ENCODE measurements around the gene KCNN3. TPM values are rescaled to one million over a fixed set of nuclear protein-coding genes. Genes with fewer than 3 reads are reported as not detected.

KCNN3 gene
- polyA plus RNA-seq, 4 donors = 2.3 to 6.3 (median 2.8) TPM

DNA sequence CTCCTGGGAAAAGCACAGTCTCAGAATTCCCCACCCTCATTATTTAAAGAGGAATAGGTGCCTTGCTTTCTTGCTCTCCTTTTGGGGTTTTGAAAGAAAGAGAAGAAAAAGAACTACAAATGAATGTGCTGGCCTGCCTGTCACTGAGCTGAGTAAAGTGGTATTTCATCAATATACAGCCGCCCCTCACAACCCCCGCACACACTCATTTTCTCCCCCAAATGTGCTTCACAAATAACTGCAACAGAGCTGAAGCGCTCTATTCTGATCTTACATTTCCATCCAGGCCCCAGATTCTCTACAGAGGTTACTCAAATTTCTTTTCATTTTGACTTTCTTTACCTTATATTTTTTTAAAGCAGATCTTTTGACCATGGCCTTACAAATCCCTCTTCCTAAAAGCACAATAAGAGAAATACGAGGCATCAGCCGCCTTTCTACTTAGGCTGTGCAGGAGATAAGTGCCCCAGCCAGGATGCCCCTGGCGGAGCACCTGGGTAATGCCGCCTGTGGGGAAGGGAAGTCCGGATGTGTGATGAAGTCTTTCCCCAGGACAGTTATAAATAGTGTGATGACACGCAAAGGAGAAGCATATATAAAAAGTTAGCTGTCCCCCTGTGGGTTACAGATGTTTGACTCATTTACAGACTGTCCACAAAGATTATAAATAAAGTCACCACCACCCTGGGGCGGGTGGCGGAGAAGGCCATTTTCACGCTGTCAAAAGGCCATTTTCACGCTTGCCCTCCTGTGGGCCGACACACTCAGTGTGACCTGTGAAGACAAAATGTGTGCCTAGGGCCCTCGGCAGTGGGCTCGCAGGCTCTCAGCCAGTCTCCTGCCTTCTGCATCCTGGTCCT is 6.5 kb downstream of the KCNN3 start:
- no peak for DNase-seq (ENCODE audit: low read depth in 4 of 4, low spot score in 3 of 4)

DNA sequence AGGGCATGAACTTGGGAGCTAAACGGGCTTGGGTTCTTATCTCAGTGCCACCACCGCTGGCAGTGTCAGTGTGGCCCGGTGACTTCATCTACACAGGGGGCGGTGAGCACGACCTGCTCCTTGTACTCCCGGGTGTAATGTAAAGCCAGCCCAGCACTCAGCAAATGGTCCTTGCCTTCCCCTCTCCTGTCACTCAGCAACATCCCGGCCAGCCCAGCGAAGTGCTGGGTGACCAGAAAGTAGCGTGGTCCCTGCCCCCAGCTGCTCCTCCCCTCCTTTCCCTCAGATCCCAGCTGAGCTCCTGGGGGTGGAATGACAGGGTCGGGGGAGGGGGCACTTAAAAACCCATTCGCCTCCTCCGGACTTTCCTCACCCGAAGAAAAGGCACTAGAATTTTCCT is 7.2 kb downstream of the KCNN3 start:
- DNase-seq (ENCODE audit: low read depth in 4 of 4, low spot score in 3 of 4) = no peak

- no peak for DNase-seq (ENCODE audit: low read depth in 4 of 4, low spot score in 3 of 4)
Observed at GRCh38 chr1:154861607-154862094, 8.4 kb downstream of the KCNN3 start.

- no peak for DNase-seq (ENCODE audit: low read depth in 4 of 4, low spot score in 3 of 4)
Observed at GRCh38 chr1:154860156-154860870, 9.8 kb downstream of the KCNN3 start.

GRCh38 chr1:154859786-154860155 is 10.3 kb downstream of the KCNN3 start:
- DNase-seq (ENCODE audit: low read depth in 4 of 4, low spot score in 3 of 4) = no peak

GRCh38 chr1:154859151-154859785 is 10.8 kb downstream of the KCNN3 start:
- no peak for DNase-seq (ENCODE audit: low read depth in 4 of 4, low spot score in 3 of 4)

DNA sequence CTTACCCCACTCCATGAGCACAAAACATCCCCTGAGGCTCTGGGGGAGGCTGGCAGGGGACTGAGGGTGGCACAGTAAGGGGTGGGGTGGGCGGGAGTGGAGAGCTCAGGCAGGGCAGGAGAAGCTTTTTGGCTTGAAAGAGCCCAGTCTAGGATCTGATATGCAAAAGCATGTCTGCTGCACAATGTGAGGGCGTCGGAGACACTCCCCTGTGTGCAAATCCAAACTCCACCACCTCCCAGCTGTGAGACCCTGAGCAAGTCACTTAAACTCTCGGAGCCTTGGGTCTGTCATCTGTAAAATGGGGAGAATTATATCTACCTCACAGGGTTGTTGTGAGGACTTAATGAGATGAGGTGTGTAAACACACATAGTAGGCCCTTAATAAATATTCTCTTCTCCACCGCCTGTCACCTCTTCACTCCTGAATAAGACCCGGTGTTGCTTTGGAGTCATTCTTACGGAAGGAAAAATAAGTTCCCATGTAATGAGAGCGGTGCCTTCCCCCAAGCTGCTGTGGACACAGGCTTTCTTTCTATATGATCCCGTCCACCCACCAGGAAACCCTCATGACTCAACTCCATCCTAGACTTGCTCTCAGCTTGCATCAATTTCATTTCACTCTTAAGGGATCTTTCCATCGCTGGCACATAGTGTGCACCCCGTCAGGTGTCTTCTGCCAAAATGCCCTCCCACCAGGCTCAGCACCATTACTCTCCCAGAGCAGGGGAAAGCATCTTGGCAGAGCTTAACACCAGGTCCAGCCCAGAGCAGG is 12.5 kb downstream of the KCNN3 start:
- no peak for DNase-seq (ENCODE audit: low read depth in 4 of 4, low spot score in 3 of 4)

DNA sequence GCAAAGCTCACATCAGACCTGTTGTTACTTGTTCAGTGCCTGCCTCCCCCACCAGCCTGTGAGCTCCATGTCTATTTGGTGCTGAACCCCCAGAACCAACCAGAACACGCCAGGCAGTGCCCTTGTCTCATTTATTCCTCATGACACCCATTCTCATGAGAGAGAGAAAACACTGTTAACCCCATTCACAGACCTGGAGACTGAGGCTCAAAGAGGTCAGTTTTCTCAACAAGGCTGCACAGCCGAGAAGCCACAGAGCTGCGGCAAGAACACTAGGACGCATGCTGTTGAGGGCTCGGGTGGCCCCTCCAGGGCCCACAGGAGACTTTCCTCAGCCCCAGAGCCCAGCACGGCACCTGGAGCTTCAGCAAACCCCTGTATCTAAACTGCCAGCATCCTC is 13.1 kb downstream of the KCNN3 start:
- DNase-seq (ENCODE audit: low read depth in 4 of 4, low spot score in 3 of 4) = no peak

- DNase-seq (ENCODE audit: low read depth in 4 of 4, low spot score in 3 of 4) = no peak
Observed at GRCh38 chr1:154856544-154856943, 13.5 kb downstream of the KCNN3 start.

DNA sequence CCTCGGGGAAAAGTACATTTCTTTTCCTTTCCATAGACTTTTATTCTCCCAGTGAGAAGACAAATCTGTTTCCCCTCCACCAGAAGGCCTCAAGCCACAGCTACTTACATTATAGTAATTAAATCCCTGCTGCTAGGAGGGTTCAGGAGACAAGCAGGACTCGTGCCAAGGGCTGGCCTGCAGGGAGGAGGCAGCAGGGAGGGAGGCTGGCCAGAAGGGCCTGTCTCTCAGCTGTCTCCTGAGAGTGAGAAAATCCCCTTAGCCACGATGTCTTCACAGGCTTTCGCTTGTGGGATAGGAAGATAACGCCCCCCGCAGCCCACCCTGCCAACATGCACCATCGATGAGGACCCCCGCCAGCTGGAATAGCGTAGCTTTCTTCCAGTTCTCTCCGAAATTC is 14.0 kb downstream of the KCNN3 start:
- no peak for DNase-seq (ENCODE audit: low read depth in 4 of 4, low spot score in 3 of 4)

- DNase-seq (ENCODE audit: low read depth in 4 of 4, low spot score in 3 of 4) = no peak
Observed at GRCh38 chr1:154855186-154855851, 14.8 kb downstream of the KCNN3 start.

DNA sequence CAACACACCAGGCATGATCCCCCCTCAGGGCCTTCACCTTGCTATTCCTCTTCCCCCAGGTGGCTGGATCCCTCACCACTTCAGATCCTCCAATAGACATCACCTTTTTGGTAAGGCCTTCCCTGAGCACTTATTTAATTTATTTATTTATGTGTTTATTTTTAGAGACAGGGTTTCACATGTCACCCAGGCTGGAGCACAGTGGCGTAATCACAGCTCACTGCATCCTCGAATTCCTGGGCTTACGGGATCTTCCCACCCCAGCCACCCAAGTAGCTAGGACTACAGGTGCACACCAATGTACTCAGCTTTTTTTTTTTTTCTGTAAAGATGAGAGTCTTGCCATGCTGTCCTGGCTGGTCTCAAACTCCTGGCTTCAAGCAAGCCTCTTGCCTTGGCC is 17.2 kb downstream of the KCNN3 start:
- no peak for DNase-seq (ENCODE audit: low read depth in 4 of 4, low spot score in 3 of 4)

DNA sequence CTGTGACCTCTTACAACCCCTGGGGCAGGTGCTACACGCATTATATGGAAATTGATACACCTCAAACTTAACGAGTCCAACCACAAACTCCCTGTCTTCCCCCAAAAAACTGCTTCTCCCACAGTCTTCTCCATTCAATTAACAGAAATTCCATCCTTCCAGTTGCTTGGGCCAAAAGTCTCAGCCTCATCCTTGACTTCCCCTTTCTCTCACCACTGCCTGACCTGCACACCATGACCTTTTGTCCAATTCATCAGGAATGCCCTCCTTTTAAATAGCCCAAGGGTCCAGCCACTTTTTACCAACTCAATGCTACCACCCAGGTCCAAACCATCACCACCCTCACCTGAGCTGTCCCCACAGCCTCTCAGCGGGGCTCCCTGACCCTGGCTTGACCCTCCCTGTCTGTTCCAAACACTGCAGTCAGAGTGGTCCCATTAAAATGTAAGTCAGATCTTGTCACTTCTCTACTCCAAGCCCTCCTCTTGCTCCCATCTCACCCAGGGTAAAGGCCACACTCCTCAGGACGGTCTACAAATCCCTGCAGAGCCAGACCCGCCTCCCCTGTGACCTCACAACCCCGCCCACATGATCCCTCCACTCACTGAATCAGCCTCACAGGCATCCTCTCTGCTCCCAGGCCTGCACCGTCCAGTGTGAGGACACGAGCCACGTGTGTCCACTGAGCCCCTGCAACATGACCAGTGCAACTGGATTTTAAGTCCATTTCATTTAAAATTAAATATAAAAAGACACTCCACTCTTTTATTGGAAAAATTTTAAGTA is 18.5 kb downstream of the KCNN3 start:
- no peak for DNase-seq (ENCODE audit: low read depth in 4 of 4, low spot score in 3 of 4)

- no peak for DNase-seq (ENCODE audit: low read depth in 4 of 4, low spot score in 3 of 4)
Observed at GRCh38 chr1:154849645-154850131, 20.4 kb downstream of the KCNN3 start.

- DNase-seq (ENCODE audit: low read depth in 4 of 4, low spot score in 3 of 4) = no peak
Observed at GRCh38 chr1:154848983-154849382, 21.1 kb downstream of the KCNN3 start.

DNA sequence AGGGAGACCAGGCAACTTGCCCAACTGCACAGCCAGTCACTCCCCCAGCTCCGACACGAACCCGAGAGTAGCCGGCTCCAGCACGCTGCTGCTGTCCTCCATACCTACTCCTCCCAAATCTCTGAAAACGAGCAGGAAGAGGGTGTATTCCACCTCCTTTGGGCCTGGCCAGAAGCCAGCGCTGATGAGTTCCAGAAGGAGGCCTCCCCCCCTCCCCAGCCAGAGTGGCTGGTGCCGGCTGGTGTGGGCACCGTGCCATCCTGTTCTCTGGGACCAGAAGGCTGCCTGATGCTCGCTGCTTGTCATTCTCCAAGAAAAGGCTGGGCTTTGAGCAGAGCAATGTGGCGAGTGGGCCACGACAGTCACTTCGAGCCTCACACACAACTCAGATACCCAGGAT is 22.2 kb downstream of the KCNN3 start:
- DNase-seq (ENCODE audit: low read depth in 4 of 4, low spot score in 3 of 4) = no peak

- DNase-seq (ENCODE audit: low read depth in 4 of 4, low spot score in 3 of 4) = no peak
Observed at GRCh38 chr1:154846565-154847442, 23.3 kb downstream of the KCNN3 start.

DNA sequence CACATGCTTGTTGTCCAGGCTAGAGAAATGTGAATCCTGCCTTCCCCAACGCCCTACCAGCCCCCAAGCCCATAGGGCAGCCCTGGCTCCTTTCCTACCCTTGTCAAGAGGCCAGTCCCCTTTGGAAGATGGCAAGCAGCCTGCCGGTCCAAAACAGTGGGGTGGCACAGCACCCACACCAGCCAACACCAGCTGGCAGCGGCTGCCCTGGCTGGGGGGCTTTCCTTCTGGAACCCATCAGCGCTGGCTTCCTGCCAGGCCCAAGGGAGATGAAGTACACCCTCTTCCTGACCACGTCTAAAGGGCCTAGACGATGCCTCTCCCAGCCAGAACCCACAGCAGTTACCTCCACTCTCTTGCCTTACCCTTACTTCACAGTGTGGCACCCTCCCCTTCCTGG is 24.2 kb downstream of the KCNN3 start:
- DNase-seq (ENCODE audit: low read depth in 4 of 4, low spot score in 3 of 4) = no peak
